Measurements from ENCODE around the gene ANAPC2. TPM values are rescaled to one million over a fixed set of nuclear protein-coding genes. Genes with fewer than 3 reads are reported as not detected.

Gene ANAPC2
- total and polyA plus RNA-seq, 4 donors, result 31.9 to 60.9 (median 41.1) TPM

DNA sequence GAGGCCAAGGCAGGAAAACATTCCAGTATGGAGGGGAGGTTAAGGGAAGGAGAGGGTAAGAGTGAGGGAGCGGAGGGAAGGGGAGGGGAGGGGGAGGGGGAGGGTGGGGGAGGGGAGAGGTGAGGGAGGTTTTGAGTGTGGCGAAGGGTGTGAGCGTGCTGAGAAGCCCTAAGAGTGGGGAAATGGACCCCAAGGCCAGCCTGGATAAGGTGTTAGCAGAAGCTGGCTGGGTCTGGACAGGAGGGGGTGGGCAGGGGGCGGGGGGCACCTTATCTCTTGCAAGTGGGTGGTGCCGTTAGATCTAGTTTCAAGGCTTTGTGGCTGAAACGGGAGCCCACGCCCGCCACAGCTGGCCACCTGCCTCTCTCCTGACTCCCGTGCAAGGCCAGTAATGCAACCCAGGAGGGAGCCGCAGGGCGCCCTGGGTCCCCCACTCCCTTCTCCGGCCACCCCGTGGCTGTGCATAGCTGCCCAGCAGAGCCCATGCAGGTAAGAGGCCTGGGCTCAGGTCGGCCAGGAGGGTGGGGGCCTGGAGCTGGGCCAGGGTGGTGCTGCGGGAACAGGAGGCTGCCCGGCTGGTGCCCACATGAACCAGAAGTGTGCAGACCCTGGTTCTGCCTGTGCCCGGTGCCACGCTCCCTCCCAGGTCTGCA is 39.6 kb upstream of the ANAPC2 start:
- H3K4me1 ChIP-seq (ENCODE audit: control insufficient read depth in 5 of 5, insufficient read depth in 5 of 5, low read length in 5 of 5), result peaks cover 0 to 9% (median 5%) of the 10 kb centered on the region in 5 donors
- peaks cover 0 to 6% (median 0%) of the 10 kb centered on the region in 3 donors for H3K27me3 ChIP-seq (ENCODE audit: control insufficient read depth in 3 of 3, insufficient read depth in 3 of 3, low read length in 2 of 3)
- TF ChIP-seq, protein P1, sequence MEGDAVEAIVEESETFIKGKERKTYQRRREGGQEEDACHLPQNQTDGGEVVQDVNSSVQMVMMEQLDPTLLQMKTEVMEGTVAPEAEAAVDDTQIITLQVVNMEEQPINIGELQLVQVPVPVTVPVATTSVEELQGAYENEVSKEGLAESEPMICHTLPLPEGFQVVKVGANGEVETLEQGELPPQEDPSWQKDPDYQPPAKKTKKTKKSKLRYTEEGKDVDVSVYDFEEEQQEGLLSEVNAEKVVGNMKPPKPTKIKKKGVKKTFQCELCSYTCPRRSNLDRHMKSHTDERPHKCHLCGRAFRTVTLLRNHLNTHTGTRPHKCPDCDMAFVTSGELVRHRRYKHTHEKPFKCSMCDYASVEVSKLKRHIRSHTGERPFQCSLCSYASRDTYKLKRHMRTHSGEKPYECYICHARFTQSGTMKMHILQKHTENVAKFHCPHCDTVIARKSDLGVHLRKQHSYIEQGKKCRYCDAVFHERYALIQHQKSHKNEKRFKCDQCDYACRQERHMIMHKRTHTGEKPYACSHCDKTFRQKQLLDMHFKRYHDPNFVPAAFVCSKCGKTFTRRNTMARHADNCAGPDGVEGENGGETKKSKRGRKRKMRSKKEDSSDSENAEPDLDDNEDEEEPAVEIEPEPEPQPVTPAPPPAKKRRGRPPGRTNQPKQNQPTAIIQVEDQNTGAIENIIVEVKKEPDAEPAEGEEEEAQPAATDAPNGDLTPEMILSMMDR (IDR thresholded peaks at IDR 0.05; ENCODE audit: control extremely low read depth, extremely low read depth), result no peak
- peaks cover 0 to 3% (median 0%) of the 10 kb centered on the region in 4 donors for H3K9me3 ChIP-seq (ENCODE audit: control insufficient read depth in 4 of 4, insufficient read depth in 3 of 4, low read length in 3 of 4)
- no peak for DNase-seq
- H3K9ac ChIP-seq (ENCODE audit: insufficient read depth in 1 of 2, low read length in 2 of 2), result no peak overlapping the region
- no peak for ATAC-seq (ENCODE audit: insufficient read depth, low FRiP score)
- no peak overlapping the region for H3K27ac ChIP-seq (ENCODE audit: low read depth in 1 of 2, low read length in 1 of 2)
- H3K4me3 ChIP-seq, result no peak overlapping the region
- H3K36me3 ChIP-seq (ENCODE audit: control insufficient read depth in 4 of 4, insufficient read depth in 4 of 4, low read length in 4 of 4), result no peaks in the 10 kb centered on the region
- 35 to 45% methylated on average over 16 to 18 of the region's 18 CpGs for WGBS, 2 donors

DNA sequence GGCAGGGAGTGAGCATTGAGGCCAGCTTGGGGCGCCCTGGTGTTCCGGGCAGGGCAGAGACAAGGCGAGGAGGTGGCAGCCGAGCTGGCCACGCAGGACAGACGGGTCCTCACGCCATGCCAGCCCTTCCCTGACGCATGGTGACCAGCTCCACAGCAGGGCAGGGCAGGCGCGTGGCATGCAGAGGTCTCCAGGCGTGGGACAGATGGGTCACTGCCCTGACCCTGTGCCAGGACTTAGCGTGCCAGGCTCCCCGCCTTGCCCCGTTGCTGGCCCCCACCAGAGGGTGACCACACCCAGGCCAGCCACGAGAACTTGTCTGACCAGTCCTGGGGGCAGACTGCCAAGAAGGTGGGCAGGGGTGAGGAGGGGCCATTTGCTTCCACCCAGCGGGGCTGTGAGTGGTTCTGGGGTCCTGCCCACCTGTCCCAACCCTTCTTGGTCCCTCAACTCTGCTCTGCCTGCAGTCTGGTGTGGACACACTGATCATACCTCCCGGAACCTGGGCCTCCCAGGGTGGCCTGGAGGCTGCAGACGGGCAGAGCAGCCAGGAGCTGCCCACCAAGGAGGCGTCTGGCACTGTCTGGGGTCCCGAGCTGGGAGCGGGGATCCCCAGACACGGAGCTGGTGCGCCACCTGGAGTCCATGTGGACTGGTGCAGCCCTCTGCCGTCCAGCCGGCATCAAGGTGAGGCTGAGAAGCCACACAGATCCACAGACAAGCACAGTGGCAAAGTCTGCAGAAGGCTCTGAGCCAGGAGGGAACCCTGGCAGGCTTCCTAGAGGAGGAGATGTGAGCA is 38.9 kb upstream of the ANAPC2 start, which contains the start of gene RNF224:
TSS of gene RNF224 (plus strand) at position 449 of the 799 bp plus-strand sequence. CDS start 834 bp downstream, outside the sequence.
- DNase-seq, result peak; percentile 74 to 79 (median 74)
- no peak for ATAC-seq (ENCODE audit: insufficient read depth, low FRiP score)
- H3K27ac ChIP-seq (ENCODE audit: low read depth in 1 of 2, low read length in 1 of 2), result peak within 1 kb of the TSS in 1 of 2 donors; percentile 89
- no peak within 1 kb of the TSS for H3K4me3 ChIP-seq
- WGBS, 2 donors, result 30 to 41% methylated on average over 25 of the region's 25 CpGs
- no peaks in the 10 kb centered on the region for H3K36me3 ChIP-seq (ENCODE audit: control insufficient read depth in 4 of 4, insufficient read depth in 4 of 4, low read length in 4 of 4)
- H3K9ac ChIP-seq (ENCODE audit: insufficient read depth in 1 of 2, low read length in 2 of 2), result no peak within 1 kb of the TSS
- peaks cover 0 to 3% (median 0%) of the 10 kb centered on the region in 4 donors for H3K9me3 ChIP-seq (ENCODE audit: control insufficient read depth in 4 of 4, insufficient read depth in 3 of 4, low read length in 3 of 4)
- peaks cover 0 to 11% (median 9%) of the 10 kb centered on the region in 5 donors for H3K4me1 ChIP-seq (ENCODE audit: control insufficient read depth in 5 of 5, insufficient read depth in 5 of 5, low read length in 5 of 5)
- TF ChIP-seq, protein P1 (IDR thresholded peaks at IDR 0.05; ENCODE audit: control extremely low read depth, extremely low read depth), result peak; percentile 93
- H3K27me3 ChIP-seq (ENCODE audit: control insufficient read depth in 3 of 3, insufficient read depth in 3 of 3, low read length in 2 of 3), result peaks cover 0 to 6% (median 0%) of the 10 kb centered on the region in 3 donors

DNA sequence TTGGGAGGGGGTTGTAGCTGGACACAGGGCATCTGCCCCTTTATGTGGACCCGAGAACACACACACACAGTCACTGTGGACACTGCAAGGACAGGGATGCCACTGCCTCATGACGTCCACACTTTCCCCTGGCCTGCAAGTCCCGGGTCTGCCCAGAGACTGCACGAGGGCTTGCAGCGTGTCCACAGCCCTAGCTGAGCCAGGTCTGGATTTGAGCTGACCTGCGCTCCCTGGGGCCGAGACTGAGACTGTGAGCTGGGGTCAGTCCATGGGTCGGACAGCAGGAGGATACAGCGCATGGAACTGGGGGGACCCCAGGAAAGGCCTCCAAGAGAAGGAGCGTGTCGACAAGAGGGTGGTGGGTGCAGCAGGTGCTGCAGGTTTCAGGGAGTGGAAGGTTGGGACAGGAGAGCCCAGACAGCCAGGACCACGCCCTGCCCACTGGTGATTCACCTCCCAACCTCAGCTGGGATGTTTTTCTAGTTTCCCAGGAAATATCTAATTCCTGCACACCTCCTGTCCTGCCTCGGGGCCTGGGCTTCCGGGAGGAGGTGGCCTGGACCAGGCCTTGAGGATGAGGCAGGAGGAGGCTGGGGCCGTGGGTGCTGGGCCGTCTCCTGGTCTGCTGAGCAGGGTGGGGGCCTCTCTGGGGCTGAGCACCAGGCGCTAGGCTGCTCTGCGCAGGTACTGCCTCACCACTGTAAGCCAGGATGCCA is 38.1 kb upstream of the ANAPC2 start:
- no peak overlapping the region for H3K4me3 ChIP-seq
- no peaks in the 10 kb centered on the region for H3K36me3 ChIP-seq (ENCODE audit: control insufficient read depth in 4 of 4, insufficient read depth in 4 of 4, low read length in 4 of 4)
- TF ChIP-seq, protein P1 (IDR thresholded peaks at IDR 0.05; ENCODE audit: control extremely low read depth, extremely low read depth), result no peak
- peak overlapping the region in 1 of 2 donors; percentile 89 for H3K27ac ChIP-seq (ENCODE audit: low read depth in 1 of 2, low read length in 1 of 2)
- no peak for ATAC-seq (ENCODE audit: insufficient read depth, low FRiP score)
- peaks cover 0 to 6% (median 0%) of the 10 kb centered on the region in 3 donors for H3K27me3 ChIP-seq (ENCODE audit: control insufficient read depth in 3 of 3, insufficient read depth in 3 of 3, low read length in 2 of 3)
- H3K4me1 ChIP-seq (ENCODE audit: control insufficient read depth in 5 of 5, insufficient read depth in 5 of 5, low read length in 5 of 5), result peaks cover 0 to 11% (median 9%) of the 10 kb centered on the region in 5 donors
- DNase-seq, result no peak
- H3K9me3 ChIP-seq (ENCODE audit: control insufficient read depth in 4 of 4, insufficient read depth in 3 of 4, low read length in 3 of 4), result peaks cover 0 to 3% (median 0%) of the 10 kb centered on the region in 4 donors
- WGBS, 2 donors, result 65 to 78% methylated on average over 18 of the region's 18 CpGs
- H3K9ac ChIP-seq (ENCODE audit: insufficient read depth in 1 of 2, low read length in 2 of 2), result no peak overlapping the region
